HG02763 (cell line): ENCODE data around the gene KCNJ11.

Experiments used
- ATAC-seq: cut with Tn5 transposase; IDR thresholded peaks from one replicate; pipeline ENCODE4 v1.9.1; 2021; ENCODE audit warnings: mild to moderate bottlenecking, moderate library complexity; ENCODE audit not compliant: unreplicated experiment

KCNJ11 gene

DNA sequence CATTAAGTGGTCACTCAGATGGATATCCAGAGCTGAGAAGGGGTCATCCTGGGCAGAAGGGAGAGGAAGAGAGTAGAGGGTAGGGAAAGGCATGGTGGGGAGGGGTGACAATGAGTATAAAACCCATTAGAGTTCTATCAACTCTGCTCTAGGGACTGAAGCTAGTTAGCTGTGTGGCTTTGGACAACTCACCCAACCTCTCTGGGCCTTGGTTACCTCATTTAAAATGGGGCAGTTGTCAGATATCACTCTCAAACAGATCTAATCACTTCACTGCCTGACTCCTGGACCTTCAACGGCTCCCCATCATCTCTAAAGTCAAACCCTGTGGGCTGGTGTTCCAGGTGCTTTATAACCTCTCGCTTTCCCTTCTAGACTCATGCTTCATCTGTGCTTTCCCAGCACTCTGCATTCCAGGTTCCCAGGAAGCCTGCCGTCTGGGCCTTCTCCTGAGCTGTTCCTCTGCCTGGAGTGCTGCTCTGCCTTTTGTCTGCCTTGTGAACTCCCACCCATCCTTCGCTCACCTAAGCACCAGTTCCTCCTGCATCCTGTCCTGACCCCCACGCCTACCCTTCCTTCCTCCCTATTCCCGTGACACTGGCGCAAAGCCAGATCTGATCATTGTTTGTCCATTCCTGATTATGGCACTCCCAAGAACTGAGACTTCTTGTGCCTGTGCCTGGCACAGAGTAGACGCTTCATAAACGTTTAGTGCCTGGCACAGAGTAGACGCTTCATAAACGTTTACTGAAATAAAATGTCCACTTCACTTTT is 22.3 kb upstream of the KCNJ11 start:
- no peak for ATAC-seq

- no peak for ATAC-seq
Measured at GRCh38 chr11:17408641-17409040, 20.2 kb upstream of the KCNJ11 start.

- no peak for ATAC-seq
Measured at GRCh38 chr11:17408026-17408425, 19.6 kb upstream of the KCNJ11 start.

- ATAC-seq: no peak
Measured at GRCh38 chr11:17407575-17407974, 19.1 kb upstream of the KCNJ11 start.

DNA sequence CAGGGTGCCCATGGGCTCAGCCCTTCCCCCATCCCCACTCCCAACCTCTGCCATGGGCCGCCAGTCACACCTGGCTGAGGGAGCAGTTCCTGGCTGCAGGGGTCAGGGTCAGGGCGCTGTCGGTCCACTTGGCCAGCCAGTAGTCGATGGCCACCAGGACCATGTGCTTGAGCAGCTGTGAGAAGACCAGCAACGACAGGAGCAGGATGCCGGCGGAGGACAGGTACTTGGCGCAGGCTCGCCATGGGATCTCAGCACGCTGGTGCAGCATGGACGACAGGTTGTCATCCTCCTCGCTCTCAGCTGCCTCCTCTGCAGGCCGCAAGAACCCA is 18.3 kb upstream of the KCNJ11 start:
- ATAC-seq: no peak

- no peak for ATAC-seq
Measured at GRCh38 chr11:17406082-17406817, 17.8 kb upstream of the KCNJ11 start.

DNA sequence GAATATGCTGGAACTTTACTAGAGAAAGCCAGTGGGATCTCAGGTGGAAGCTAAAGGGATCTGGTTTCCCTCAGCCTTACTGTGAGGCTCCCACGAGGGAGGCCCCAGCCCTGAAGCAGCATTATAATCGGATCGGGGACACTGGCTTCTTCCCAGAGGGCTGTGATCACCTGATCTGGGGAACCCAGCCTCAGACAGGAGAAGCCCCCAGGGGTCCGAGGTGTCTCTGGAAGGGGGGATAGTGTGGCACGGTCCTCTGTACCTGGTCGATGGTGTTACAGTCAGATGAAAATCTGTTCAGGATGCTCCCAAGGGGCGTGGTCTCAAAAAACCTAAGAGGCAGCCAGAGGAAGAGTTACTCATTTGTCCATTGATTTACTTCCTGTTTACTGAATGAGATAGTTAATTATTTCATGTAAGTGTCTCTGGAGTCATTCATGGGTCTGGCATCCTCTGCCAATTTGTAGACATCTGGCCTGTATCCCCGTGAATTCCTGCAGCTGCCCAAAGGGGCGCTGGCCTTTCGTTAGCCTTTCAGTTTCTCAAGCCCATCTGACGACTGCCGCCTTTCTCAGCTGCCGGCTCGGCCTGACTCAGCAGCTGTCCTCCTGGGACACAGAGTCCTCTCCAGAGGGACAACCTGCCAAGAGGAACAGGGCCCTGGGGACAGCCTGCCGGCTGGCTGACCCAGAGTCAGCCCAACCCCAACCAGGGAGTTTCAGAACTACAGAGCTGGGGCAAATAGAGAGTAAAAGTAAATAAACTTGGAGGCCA is 17.0 kb upstream of the KCNJ11 start:
- no peak for ATAC-seq

- ATAC-seq: no peak
Measured at GRCh38 chr11:17403980-17404759, 15.7 kb upstream of the KCNJ11 start.

DNA sequence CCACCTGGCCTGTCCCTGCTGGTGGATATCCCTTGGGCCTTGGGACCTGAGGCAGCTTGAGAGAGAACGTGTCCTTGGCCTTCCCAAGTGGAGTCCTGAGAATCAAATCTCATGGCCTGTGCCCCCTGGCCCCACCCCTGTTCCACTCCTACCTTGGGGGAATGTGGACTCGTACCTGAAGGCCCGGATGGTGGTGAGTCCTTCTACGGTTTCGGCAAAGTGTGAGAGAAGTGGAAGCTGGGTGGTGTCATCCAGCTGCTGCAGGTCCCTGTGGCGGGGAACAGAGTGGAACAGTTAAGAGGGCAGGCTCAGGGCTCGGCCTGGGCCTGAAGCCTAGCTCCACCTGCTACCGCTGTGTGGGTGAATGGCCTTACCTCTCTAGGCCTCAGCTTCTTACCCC is 14.0 kb upstream of the KCNJ11 start:
- no peak for ATAC-seq

DNA sequence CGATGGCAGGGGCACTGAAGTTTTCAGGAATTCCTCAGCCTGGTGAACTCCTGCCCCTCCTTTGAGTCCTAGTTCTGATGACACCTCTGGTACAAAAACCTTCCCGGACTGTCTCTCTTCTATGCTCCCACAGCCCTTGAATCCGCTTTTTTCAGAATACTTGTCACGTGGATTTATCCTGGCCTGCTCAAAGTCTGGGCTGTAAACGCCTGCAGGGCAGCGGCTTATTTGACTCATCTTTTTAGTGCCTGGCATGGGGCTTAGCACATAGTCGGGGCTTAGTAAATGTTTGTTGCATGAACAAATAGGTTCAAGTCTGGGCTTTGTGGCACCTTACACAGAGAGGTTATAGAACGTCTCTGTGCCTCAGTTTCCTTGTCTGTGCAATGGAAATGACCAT is 13.4 kb upstream of the KCNJ11 start:
- ATAC-seq: no peak

- no peak for ATAC-seq
Measured at GRCh38 chr11:17401316-17401715, 12.9 kb upstream of the KCNJ11 start.

DNA sequence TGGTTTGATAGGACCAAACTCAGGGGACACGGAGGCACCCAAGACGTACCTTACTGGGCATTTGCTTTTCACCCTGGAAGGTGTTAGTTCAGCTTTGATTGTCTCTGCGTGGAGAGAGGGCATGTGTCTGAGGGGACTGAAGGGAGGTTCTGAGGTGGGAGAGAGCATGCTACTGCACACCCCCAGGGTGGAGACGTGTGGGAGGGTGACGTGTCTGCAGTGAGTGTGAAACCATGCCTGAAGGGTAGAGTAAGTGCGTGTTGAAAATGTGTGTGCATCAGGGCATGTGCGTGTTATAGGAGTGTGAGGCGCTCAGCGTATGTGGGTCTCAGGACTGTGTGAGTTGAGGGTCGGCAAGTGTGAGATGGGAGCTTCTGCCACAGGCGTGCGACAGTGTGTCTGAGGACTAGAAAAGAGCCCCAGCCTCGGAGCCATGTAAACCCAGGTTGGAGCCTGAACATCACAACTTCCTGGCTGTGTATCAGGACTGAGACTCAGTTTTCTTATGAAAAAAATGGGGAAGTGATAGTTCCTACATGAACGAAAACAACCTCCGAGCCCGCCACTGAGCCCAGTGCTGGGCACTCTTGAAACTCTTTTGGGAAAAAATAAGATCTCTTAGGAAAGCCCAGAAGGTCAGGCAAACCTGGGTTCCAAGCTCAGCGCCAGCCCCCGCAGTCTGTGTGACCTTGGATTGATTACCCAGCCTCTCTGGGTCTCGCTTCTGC is 11.8 kb upstream of the KCNJ11 start:
- ATAC-seq: no peak

- ATAC-seq: no peak
Measured at GRCh38 chr11:17399236-17399635, 10.8 kb upstream of the KCNJ11 start.

DNA sequence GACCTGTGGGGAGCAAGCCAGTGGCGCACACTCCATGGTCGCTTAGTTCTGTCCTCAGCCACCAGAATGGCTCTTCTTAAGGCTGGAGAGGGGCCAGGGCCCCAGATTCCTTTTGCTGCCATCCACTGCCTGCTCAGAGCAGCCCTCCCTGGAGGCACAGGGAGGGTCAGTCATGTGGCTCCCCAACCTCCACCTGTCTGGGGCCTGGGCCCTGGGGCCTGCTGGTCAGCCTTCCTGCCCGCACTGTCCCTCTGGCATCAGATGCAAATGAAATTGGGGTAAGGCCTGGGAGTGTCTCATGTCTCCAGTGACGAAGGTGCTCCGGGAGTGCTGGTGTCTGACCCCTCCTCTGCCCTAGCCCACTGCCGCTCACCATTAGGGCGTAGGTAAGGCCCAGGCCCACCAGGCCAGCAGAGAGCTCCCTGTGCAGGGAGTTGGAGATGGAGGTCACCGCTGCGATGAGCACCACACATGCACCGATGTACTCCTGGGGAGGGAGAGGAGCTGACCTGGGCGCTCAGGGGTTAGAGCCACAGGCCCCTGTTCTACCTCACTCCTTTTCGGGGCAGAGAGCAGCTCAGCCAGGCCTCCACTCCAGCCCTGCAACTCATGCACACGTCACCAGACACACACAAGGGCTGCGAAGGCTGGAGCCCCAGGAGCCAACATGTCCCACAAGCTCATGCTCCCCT is 9.0 kb upstream of the KCNJ11 start:
- no peak for ATAC-seq

DNA sequence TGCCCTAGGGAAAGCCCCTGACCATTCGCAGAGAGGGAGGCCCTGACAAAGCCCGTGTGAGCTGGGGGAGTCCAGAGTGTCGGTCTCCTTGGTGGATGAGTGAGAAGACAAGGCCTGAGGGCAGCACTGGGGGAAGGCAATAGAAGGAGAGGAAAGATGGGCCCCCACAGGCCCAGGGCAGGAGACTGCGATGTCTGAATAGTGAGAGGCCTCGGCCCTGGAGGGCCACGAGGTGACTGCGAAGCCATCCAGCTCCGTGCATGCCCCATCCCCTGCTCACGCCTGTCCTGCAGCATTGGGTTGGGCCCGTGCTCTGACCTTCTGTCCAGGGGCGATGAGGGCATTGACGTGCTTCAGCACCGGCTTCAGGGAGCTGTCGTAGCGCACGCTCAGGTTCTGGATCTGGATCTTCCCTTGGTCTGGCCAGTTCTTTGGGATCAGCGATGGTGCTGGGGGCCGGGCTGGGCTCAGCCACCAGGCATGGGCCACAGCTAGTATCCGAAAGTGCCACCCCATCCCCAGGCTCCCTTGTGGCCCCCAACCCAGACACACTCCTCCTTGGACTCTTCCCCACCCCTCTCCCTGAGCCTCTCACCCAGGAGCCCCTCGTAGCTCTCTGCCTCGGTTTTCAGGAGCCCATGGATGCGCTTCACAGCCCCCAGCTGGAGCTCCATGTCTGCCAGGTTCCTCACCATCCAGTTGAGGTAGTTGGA is 8.3 kb upstream of the KCNJ11 start:
- ATAC-seq: no peak

- no peak for ATAC-seq
Measured at GRCh38 chr11:17395978-17396377, 7.5 kb upstream of the KCNJ11 start.

DNA sequence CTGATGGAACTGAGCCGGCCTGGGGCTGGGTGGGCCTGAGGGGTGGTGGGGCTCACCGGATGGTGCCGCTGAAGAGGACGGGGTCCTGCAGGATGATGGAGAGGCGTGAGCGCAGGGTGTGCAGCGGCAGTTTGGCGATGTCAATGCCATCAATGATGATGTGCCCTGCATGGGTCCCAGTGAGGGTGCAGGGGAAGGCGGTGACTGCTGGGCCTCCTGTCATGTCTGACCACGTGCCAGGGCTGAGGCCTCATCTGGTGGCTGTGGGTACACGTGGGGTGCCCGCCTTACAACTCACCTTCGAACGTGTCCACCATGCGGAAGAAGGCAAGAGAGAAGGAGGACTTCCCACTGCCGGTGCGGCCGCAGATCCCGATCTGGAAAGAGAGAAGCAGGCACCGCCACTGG is 7.1 kb upstream of the KCNJ11 start:
- no peak for ATAC-seq

DNA sequence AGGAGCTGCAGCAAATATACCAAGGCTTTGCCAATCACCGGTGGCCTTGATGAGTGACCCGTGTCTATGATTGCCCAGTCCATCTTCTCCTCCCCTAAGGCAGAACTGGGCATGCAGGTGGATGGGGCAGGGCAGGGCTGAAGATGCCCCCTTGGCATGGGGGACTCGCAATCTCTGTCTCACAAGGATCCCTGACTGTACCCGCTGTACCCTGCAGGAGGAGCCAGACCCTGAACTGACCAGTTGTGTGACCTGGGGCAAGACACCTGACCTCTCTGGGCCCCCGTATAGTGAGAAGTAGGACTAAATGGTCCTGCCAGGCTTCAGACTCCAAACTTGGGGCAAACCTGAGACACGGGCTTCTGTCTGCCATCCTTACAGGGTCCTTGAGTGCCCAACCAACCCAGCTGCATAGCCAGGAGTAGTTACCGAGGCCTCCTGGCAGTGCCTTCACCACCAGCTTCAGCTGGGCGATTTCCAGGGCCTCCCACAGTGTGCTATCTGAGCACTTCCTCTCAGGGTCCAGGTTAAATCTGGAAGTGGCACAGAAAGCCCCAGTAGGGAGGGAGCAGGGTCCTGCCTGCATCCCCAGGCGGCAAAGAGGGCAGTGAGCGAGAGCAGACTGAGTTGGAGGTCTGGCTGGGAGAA is 6.4 kb upstream of the KCNJ11 start:
- no peak for ATAC-seq

DNA sequence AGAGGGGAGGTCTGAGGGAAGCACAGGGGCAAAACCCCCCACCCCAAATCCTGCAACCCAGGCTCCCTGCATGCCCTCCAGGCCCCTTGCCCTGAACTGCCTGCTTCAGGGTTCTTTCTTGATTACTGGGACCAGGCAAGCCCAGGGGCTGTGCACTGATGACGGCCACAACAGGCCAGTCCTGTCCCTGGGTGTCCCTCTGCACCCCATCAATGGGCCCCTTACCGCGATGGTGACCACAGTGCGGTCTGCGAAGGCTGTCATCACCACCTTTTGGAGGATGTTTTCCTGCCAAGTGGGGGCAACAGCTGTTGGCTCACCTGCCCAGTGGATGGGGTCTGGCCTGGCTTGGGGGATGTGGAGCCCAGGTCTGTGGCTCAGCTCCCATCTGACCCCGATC is 5.0 kb upstream of the KCNJ11 start:
- no peak for ATAC-seq
